ENCODE data around the gene BANK1.

DNA sequence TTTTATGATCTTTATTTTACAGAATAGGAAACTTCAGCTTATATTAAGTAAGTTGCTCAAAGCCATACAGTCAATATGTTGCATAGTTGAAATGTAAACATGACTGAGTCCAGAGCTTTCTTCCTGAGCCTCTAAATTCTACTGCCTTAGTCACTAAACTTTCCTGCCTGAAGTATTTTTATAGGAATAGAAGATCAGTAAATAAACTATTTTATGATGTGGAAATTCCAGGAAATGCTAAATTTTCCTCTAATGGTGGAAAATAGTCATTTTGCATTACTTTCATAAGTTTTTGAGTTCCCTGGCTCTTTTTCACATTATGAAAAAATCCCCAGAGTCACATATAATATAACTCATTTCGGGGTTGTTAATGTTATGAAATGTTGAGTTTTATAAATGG lies 182.8 kb downstream of the BANK1 start:
- no peak for TF ChIP-seq EZH2 (IDR thresholded peaks at IDR 0.05; ENCODE audit: low read depth)
- TF ChIP-seq, protein P1, sequence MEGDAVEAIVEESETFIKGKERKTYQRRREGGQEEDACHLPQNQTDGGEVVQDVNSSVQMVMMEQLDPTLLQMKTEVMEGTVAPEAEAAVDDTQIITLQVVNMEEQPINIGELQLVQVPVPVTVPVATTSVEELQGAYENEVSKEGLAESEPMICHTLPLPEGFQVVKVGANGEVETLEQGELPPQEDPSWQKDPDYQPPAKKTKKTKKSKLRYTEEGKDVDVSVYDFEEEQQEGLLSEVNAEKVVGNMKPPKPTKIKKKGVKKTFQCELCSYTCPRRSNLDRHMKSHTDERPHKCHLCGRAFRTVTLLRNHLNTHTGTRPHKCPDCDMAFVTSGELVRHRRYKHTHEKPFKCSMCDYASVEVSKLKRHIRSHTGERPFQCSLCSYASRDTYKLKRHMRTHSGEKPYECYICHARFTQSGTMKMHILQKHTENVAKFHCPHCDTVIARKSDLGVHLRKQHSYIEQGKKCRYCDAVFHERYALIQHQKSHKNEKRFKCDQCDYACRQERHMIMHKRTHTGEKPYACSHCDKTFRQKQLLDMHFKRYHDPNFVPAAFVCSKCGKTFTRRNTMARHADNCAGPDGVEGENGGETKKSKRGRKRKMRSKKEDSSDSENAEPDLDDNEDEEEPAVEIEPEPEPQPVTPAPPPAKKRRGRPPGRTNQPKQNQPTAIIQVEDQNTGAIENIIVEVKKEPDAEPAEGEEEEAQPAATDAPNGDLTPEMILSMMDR (conservative IDR thresholded peaks at IDR 0.05) = no peak

Data from PC-9 (cell line).